GM21825 (cell line): ENCODE results near the gene JAK3.

ENCODE experiments used
- ATAC-seq: cut with Tn5 transposase; IDR thresholded peaks from one replicate; pipeline ENCODE4 v1.9.1; 2021; ENCODE audit warnings: mild to moderate bottlenecking, moderate library complexity; ENCODE audit not compliant: unreplicated experiment

The JAK3 gene

GRCh38 chr19:17866312-17866963 lies 18.7 kb upstream of the JAK3 start:
- ATAC-seq = no peak

- ATAC-seq = no peak
These were observed 17.9 kb upstream of the JAK3 start for GRCh38 chr19:17865364-17866311.

- no peak for ATAC-seq
These were observed 15.9 kb upstream of the JAK3 start for GRCh38 chr19:17863520-17864182.

GRCh38 chr19:17862711-17863519 lies 15.1 kb upstream of the JAK3 start:
- ATAC-seq = no peak

GRCh38 chr19:17861542-17862402 lies 14.0 kb upstream of the JAK3 start:
- ATAC-seq = no peak

GRCh38 chr19:17860993-17861360 lies 13.2 kb upstream of the JAK3 start:
- ATAC-seq = no peak

GRCh38 chr19:17860331-17860992 lies 12.7 kb upstream of the JAK3 start:
- no peak for ATAC-seq

- peak; percentile 90 for ATAC-seq
These were observed 11.9 kb upstream of the JAK3 start, which contains the start of gene RPL18A for GRCh38 chr19:17859533-17860330. RPL18A (plus strand) TSS chr19:17859910; CDS start chr19:17859957, 47 bp downstream.

GRCh38 chr19:17855280-17856152 lies 7.7 kb upstream of the JAK3 start:
- no peak for ATAC-seq

GRCh38 chr19:17854061-17854460 lies 6.3 kb upstream of the JAK3 start:
- ATAC-seq = no peak

- ATAC-seq = no peak
These were observed 962 bp upstream of the JAK3 start for GRCh38 chr19:17848595-17849292.

- no peak for ATAC-seq
These were observed 1.6 kb downstream of the JAK3 start for GRCh38 chr19:17846146-17846545.

GRCh38 chr19:17843908-17844490 lies 3.8 kb downstream of the JAK3 start:
- ATAC-seq = no peak

- no peak for ATAC-seq
These were observed 4.4 kb downstream of the JAK3 start for GRCh38 chr19:17843292-17843827.

- ATAC-seq = no peak
These were observed 5.0 kb downstream of the JAK3 start for GRCh38 chr19:17842663-17843291.
